Activated CD4-positive, CD25-positive, alpha-beta regulatory T cell treated with anti-CD3 and anti-CD28 coated beads, Interleukin-2, amount 50 U/mL, for 16 hours (primary cell): Measurements from ENCODE around the gene CCR9.

Experiments used
- DNase-seq: peaks from one replicate; pipeline ENCODE4 v3.0.0-alpha.2; 2020; ENCODE audit warnings: low read depth, low spot score

Gene CCR9

GRCh38 chr3:45872569-45872968 lies 13.8 kb upstream of the CCR9 start:
- DNase-seq: no peak

- no peak for DNase-seq
Observed at GRCh38 chr3:45873036-45873435, 13.3 kb upstream of the CCR9 start.

- DNase-seq: no peak
Observed at GRCh38 chr3:45873638-45874037, 12.7 kb upstream of the CCR9 start.

GRCh38 chr3:45874677-45875346 lies 11.5 kb upstream of the CCR9 start:
- DNase-seq: no peak

- no peak for DNase-seq
Observed at GRCh38 chr3:45878124-45878523, 8.2 kb upstream of the CCR9 start.

GRCh38 chr3:45880725-45881077 lies 5.6 kb upstream of the CCR9 start:
- DNase-seq: no peak

GRCh38 chr3:45881078-45882022 lies 5.0 kb upstream of the CCR9 start:
- DNase-seq: no peak

- DNase-seq: no peak
Observed at GRCh38 chr3:45884368-45885201, 1.8 kb upstream of the CCR9 start.

GRCh38 chr3:45887285-45887684 lies 942 bp downstream of the CCR9 start:
- DNase-seq: no peak

- DNase-seq: no peak
Observed at GRCh38 chr3:45887759-45888511, 1.6 kb downstream of the CCR9 start.

GRCh38 chr3:45889337-45889736 lies 3.0 kb downstream of the CCR9 start:
- DNase-seq: no peak

GRCh38 chr3:45890405-45890804 lies 4.1 kb downstream of the CCR9 start:
- DNase-seq: no peak

GRCh38 chr3:45892161-45892560 lies 5.8 kb downstream of the CCR9 start:
- DNase-seq: no peak

GRCh38 chr3:45894015-45894414 lies 7.7 kb downstream of the CCR9 start:
- DNase-seq: no peak

- no peak for DNase-seq
Observed at GRCh38 chr3:45895686-45896468, 9.5 kb downstream of the CCR9 start.

- no peak for DNase-seq
Observed at GRCh38 chr3:45896956-45897355, 10.6 kb downstream of the CCR9 start.

GRCh38 chr3:45904931-45905330 lies 18.6 kb downstream of the CCR9 start:
- DNase-seq: no peak

- DNase-seq: no peak
Observed at GRCh38 chr3:45905755-45906154, 19.4 kb downstream of the CCR9 start.

- no peak for DNase-seq
Observed at GRCh38 chr3:45906681-45907407, 20.5 kb downstream of the CCR9 start.
